Measurements from ENCODE around the gene CCDC91. TPM values are rescaled to one million over a fixed set of nuclear protein-coding genes. Genes with fewer than 3 reads are reported as not detected.

Gene CCDC91
- total RNA-seq = 47.0 TPM
- long read RNA-seq, partial matches to known transcripts = 1 of 20 reads
- long read RNA-seq, other reads (novel, unspliced or antisense) = 17 of 20 reads

DNA sequence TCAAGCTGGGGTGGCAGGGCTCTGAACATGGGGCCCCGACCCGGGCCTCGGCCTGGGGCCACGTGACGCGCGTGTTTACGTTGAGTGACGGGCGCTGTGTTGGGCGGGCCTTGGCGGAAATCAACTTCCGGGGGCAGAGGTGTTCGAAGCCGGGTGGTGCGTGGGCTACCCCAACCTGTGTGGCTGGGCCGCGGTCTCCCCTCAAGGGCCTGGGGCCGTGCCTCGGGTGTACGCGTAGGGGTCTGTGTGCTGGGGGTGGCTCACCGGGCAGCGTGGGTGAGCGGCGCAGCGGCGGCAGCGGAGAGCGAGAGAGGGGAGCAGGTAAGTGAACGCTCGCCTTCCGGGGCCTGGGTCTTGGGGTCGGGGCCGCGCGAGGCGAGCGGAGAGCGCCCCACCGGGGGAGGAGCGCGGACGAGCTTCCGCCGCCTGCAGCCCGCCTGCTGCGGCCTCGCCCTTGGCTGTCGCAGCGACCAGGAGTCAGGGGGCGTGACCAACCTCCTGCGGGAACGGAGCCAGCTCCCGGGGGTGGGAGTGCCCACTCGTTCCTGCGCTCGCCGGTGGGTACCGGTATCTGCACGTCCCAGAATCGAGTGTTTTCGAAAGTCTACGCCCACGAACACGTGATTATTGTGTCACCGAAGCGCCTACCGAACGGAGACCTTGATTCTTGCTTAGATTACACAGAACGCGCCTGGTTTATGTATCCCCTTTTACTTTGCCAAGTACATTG is at the start of gene CCDC91:
Gene CCDC91, plus strand, starts transcription at position 136 of the 730 bp plus-strand sequence. CDS start 66,760 bp downstream, outside the sequence.
- ATAC-seq (peak; percentile 92), DNase-seq (ENCODE audit: missing footprints) (peak; percentile 92)
- intact Hi-C loops (cut with DNase I) = loop anchor here (10.0 kb wide), 1 partner anchor 476 kb away; the partner anchor contains the start of gene MRPS35

DNA sequence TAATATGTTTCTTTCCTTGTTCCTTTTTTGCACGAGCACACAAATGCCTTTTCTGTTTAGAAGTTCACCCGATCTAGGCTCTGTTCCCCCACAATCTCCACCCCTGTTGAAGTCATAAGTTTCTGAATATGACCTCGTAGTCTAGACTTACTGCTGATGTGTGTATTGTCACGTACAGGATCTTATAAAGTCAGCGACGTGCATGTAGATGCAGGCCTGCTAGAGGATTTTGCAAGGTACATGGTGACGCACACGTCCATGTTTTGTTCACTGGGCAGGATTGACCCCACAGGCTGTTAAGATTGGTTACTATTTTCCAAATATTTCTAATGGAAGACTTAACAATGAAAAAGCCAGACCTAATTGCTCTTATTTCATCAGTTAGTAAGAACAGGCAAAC is 46.2 kb upstream of the CCDC91 start:
- intact Hi-C loops (cut with DNase I) = no loop called here
- ATAC-seq = no peak

GRCh38 chr12:28144532-28144931 is 45.7 kb upstream of the CCDC91 start:
- intact Hi-C loops (cut with DNase I) = no loop called here
- ATAC-seq (no peak), DNase-seq (ENCODE audit: missing footprints) (no peak)

More for the DNA sequence above, 46.2 kb upstream of the CCDC91 start:
- no peak for DNase-seq (ENCODE audit: missing footprints)

DNA sequence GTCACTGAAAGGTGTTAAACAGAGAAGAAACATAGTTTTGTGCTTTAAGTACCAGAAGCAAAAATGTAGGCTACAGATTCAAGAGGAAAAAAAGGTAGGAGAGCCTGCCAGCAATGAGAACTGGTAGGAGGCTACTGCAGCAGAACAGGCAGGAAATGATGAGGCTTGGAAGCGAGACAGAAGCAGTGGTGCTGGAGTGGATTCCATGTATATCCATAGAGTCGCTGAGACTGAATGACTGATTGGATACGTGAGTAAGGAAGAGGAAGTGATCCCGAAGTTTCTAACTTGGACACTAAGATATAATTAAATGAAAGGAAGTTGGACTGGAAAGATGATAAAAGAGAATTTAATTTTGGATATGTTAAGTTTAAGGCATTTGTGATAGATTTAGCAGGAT is 45.0 kb upstream of the CCDC91 start:
- intact Hi-C loops (cut with DNase I) = no loop called here
- DNase-seq (ENCODE audit: missing footprints) = no peak
- ATAC-seq = no peak

DNA sequence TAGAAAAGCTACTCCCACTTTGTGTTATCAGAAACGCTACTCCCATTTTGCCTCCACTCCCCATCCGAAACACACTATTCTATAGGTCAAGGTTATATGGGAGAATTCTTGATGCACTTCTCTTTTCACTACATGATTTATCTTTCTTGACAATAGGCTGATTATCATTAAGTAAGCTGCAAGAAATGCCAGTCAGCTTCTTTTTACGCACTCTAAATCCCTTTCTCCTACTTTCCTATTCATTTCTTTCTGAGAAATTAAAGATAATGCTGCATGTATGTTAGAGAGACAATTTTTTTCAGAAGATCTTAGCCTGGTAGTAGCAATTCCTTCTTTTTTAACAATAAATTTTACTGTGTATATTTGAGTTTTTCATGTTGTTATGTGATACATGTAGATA is 41.0 kb upstream of the CCDC91 start:
- ATAC-seq (no peak), DNase-seq (ENCODE audit: missing footprints) (no peak)
- intact Hi-C loops (cut with DNase I) = no loop called here

- no peak for ATAC-seq
- intact Hi-C loops (cut with DNase I) = no loop called here
- DNase-seq (ENCODE audit: missing footprints) = no peak
Measured at GRCh38 chr12:28156362-28156761, 33.9 kb upstream of the CCDC91 start.

DNA sequence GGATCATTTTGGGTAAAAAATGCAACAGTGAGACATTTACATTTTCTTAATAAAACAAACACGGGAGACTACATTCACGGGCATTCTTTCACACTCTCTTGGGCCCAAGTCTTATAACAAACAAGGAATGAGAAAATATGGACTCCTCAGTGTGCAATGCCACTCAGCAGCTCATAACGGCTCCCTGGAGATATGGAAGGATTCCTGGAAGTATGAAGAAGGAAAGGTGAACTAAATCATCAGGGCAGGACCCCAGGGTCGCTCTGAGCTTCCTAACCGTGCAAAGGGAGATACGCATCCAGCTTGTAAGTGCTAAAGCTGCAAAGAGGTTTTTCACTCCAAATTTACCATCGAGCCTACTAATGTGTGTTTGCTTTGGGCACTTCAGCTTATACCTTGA is 33.5 kb upstream of the CCDC91 start:
- intact Hi-C loops (cut with DNase I) = no loop called here
- ATAC-seq = no peak
- DNase-seq (ENCODE audit: missing footprints) = no peak

- ATAC-seq = no peak
- intact Hi-C loops (cut with DNase I) = no loop called here
- DNase-seq (ENCODE audit: missing footprints) = no peak
Measured at GRCh38 chr12:28158353-28158752, 31.9 kb upstream of the CCDC91 start.

DNA sequence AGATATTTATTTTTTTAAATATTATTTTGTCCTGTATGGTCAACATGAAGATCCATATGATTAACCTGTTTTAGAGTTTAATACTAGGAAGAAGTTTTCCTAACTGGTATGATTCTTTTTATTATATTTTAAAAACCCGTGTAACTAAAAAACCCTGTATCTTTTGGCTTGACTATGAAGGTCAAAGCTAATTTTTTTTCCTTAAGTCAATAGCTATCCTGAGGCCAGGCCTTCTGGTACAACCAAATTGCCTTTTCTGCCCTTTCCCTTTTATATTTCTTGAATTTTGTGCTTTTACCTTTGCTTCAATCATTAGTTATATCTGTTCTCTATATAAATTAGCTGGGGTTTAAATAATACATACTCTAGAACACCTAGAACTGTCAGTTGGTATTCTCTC is 30.6 kb upstream of the CCDC91 start:
- DNase-seq (ENCODE audit: missing footprints) (no peak), ATAC-seq (no peak)
- intact Hi-C loops (cut with DNase I) = no loop called here

- intact Hi-C loops (cut with DNase I) = no loop called here
- DNase-seq (ENCODE audit: missing footprints) (no peak), ATAC-seq (no peak)
Measured at GRCh38 chr12:28161697-28162096, 28.6 kb upstream of the CCDC91 start.

DNA sequence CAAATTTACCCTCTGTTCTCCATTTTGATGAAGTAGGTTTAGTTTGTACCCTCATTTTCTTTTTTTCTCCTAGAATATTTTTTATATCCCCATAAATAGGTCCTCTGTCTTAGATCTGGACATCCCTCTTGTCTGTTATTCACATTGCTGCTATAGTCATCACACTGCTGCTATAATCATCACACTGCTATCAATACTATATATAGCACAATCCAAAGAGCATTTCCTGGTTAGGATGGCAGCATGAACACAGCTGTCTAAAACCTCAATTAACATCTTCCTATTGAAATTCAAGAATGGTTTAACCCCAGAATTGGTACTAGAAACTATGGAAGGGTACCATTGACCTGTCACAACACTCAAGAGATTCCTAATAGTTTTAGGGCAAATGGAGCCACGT is 27.6 kb upstream of the CCDC91 start:
- intact Hi-C loops (cut with DNase I) = no loop called here
- ATAC-seq (no peak), DNase-seq (ENCODE audit: missing footprints) (no peak)

DNA sequence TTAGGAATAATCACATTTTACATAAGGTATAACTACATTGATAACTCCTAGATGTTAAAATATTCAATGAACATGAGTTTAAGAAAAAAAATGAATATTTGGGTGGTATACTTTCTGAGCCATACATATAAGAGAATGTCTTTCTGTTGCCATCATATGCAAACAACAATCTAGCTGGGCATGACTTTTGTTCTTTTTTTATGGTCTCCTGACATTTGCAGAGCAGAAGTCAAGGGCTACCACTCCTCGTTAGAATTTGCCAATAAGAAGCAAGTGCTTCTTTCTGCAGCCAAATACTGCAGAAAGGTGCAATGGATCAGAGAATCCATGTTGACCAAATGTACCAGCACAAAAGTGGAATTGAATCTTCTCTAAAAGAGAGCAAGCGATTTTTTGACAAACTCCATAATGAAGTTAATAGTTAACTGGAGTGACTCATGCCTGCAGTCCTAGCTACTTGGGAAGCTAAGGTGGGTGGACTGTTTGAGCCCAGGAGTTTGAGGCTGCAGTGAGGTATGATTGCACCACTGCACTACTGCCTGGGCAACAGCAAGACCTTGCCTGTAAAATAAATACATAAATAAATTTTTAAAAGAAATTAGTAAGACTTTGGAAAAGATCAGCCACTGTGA is 25.5 kb upstream of the CCDC91 start:
- intact Hi-C loops (cut with DNase I) = no loop called here
- no peak for ATAC-seq
- no peak for DNase-seq (ENCODE audit: missing footprints)

- no peak for DNase-seq (ENCODE audit: missing footprints)
- intact Hi-C loops (cut with DNase I) = no loop called here
- ATAC-seq = no peak
Measured at GRCh38 chr12:28167981-28168485, 22.2 kb upstream of the CCDC91 start.

- no peak for ATAC-seq
- no peak for DNase-seq (ENCODE audit: missing footprints)
- intact Hi-C loops (cut with DNase I) = loop anchor here (10.0 kb wide), 1 partner anchor 703 kb away; no protein-coding TSS in a partner anchor
Measured at GRCh38 chr12:28171356-28172060, 18.7 kb upstream of the CCDC91 start.

GRCh38 chr12:28172434-28173030 is 17.7 kb upstream of the CCDC91 start:
- ATAC-seq = no peak
- no peak for DNase-seq (ENCODE audit: missing footprints)
- intact Hi-C loops (cut with DNase I) = loop anchor here (10.0 kb wide), 1 partner anchor 702 kb away; no protein-coding TSS in a partner anchor

DNA sequence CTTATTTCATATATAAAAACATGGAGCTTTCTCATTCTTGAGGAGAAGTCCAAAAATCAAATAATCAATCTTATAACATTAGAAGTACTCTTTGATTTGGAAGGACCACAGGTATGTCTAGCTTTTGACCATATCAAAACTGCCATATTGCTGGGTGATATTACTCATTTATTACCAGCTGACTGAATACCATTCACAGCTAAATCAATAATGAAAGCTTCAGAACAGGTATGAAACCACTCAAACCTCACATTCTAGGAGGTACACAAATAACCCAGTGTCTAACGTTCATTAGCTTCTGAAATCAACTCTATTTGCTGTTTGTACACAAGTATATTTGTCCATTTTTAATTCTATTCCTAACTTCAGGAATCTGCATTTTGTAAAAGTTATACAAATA is 16.8 kb upstream of the CCDC91 start:
- no peak for ATAC-seq
- intact Hi-C loops (cut with DNase I) = loop anchor here (10.0 kb wide), 1 partner anchor 701 kb away; no protein-coding TSS in a partner anchor
- DNase-seq (ENCODE audit: missing footprints) = no peak

GRCh38 chr12:28175098-28175589 is 15.1 kb upstream of the CCDC91 start:
- DNase-seq (ENCODE audit: missing footprints) (no peak), ATAC-seq (no peak)
- intact Hi-C loops (cut with DNase I) = loop anchor here (10.0 kb wide), 1 partner anchor 700 kb away; no protein-coding TSS in a partner anchor

DNA sequence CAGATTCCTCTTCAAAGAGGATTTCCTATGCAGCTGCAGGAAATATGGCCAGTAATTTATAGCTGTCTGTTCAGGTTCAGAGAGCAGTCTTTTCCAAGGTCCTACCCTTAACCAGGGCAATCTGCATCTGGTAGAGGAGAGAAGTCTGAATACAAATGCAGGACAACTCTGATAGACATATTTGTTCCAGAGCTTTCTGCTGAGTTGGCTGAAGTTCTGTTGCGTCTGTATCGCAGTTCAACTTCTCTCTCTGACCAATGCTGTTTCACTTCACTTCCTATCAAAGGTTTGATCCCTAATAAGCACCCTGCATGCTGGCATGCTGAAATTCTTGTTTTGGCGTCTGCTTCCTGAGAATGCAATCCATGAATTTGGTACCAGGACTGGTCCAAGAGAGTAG is 14.0 kb upstream of the CCDC91 start:
- DNase-seq (ENCODE audit: missing footprints) (no peak), ATAC-seq (no peak)
- intact Hi-C loops (cut with DNase I) = loop anchor here (10.0 kb wide), 1 partner anchor 699 kb away; no protein-coding TSS in a partner anchor

- ATAC-seq = no peak
- intact Hi-C loops (cut with DNase I) = loop anchor here (10.0 kb wide), 1 partner anchor 697 kb away; no protein-coding TSS in a partner anchor
- no peak for DNase-seq (ENCODE audit: missing footprints)
Measured at GRCh38 chr12:28177461-28177860, 12.8 kb upstream of the CCDC91 start.

Data from Right ventricle myocardium inferior (tissue), 1 donor.